Measurements from ENCODE around the gene BLACAT1. TPM values are rescaled to one million over a fixed set of nuclear protein-coding genes. Genes with fewer than 3 reads are reported as not detected.

The BLACAT1 gene
- total and polyA plus RNA-seq, 2 of the 13 experiments (the other 11 are each of a cell fraction or from before 2014, with no cell fraction given): 1.2 to 2.8 TPM

DNA sequence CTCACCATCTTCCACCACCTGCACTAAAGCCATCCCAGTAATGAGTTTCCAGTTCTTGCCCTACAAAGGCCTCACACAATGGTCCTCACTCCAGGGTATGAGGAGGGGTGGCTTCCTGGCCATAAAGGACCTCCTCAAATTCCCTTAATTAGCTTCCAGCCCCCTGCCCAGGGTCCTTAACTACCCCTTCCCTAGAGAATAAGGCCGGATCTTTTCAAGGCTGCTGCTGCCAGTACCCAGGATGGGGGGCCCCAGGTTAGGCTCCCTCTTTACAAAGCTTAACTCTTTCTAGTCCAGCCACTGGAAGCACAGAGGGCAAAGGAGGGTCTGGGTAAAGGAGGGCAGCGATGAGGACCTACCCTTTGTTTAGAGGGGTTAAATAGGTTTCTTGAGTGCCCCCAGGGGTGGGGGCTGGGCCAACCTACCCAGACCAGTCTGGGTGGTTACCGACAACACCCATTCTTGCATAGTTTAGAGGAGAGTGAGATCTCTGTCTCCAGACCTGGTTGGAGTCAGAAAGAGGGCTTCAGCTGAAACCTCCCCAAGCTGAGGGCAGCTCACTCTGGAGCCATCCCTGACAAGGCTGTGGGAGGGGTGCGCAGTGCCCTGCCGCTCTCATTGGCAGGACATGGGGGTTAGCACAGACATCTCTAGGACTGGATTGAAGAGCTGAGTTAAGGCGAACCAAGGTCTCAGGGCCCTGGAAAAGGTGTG is 7.1 kb downstream of the BLACAT1 start:
- ChIA-PET POLR2A (interaction anchor here (1.2 to 6.2 kb wide), 6 partner anchors 8 to 64 kb away, joined by 3 to 95 read pairs (median 6); no protein-coding TSS in a partner anchor), CTCF (ENCODE audit: low intra/inter-chr PET ratio, low total read pairs) (no interaction called here)
- H4K20me1 ChIP-seq (ENCODE audit: insufficient read depth, low read length): 0 out of 2 replicates have a peak, but pooled peaks cover 3% of the 10 kb centered on the region
- H3K79me2 ChIP-seq (ENCODE audit: insufficient read depth, low read length): peaks cover 24% of the 10 kb centered on the region
- H3K4me1 ChIP-seq (ENCODE audit: insufficient read depth, low read length): peaks cover 74% of the 10 kb centered on the region
- H3K4me2 ChIP-seq (ENCODE audit: low read depth, low read length): peak overlapping the region; percentile 95
- H2AFZ ChIP-seq (ENCODE audit: low read length): no peak overlapping the region
- intact Hi-C loops (cut with micrococcal nuclease; ENCODE audit: unreplicated experiment) (no loop called here), in situ Hi-C loops (cut with HindIII; ENCODE audit: extremely low pct_ligation_motif_present, low pct_unique_long_range_greater_than_20kb) (no loop called here)
- H3K9ac ChIP-seq (ENCODE audit: insufficient read depth, low read depth, low read length): peak overlapping the region; percentile 85
- H3K9me3 ChIP-seq (ENCODE audit: low read length): no peaks in the 10 kb centered on the region
- H3K27me3 ChIP-seq (ENCODE audit: control insufficient read depth in 1 of 2, insufficient read depth in 2 of 2, low read length in 2 of 2): peaks cover 0 to 12% of the 10 kb centered on the region in 2 experiments; a peak in 2 of 5 replicates
- peak; percentile 18 for ATAC-seq
- H3K4me3 ChIP-seq (replicated peaks in 1 of 3; ENCODE audit: insufficient read depth in 1 of 3, low read depth in 2 of 3, low read length in 3 of 3): peak overlapping the region; percentile 68 to 81 (median 71)
- no peak for DNase-seq (ENCODE audit: low spot score)
- BruUV-seq (replicated peaks): no TSS peak
- H3K27ac ChIP-seq (ENCODE audit: extremely low read length, insufficient read depth, low read length): peak overlapping the region; percentile 89
- no peaks in the 10 kb centered on the region; a peak in 1 of 5 replicates for H3K36me3 ChIP-seq (replicated peaks in 1 of 2; ENCODE audit: control insufficient read depth in 1 of 2, insufficient read depth in 2 of 2, low read length in 2 of 2)
- no peak for FAIRE-seq
- WGBS (ENCODE audit: low lambda C conversion rate): 12% methylated on average over 4 of the region's 6 CpGs
- 0 out of 2 replicates have a peak, but pooled peaks have one; percentile 16 for TF ChIP-seq SAP130 (CRISPR knock-in tag; IDR thresholded peaks at IDR 0.05; ENCODE audit: low read depth)
- TF ChIP-seq PATZ1 (CRISPR knock-in tag; IDR thresholded peaks at IDR 0.05): peak; percentile 66
- 0 out of 2 replicates have a peak, but pooled peaks have one; percentile 22 for TF ChIP-seq KDM2A (CRISPR knock-in tag; IDR thresholded peaks at IDR 0.05; ENCODE audit: borderline replicate concordance, low read depth)
- 0 out of 2 replicates have a peak, but pooled peaks have one; percentile 3 for TF ChIP-seq ZNF766 (CRISPR knock-in tag; IDR thresholded peaks at IDR 0.05; ENCODE audit: borderline replicate concordance)
- TF ChIP-seq STAT6 (CRISPR knock-in tag; IDR thresholded peaks at IDR 0.05; ENCODE audit: borderline replicate concordance): 0 out of 2 replicates have a peak, but pooled peaks have one; percentile 22
- peak; percentile 87 for TF ChIP-seq ZNF652 (CRISPR knock-in tag; IDR thresholded peaks at IDR 0.05; ENCODE audit: borderline replicate concordance, low read depth)
- no peak for TF ChIP-seq HOXD1 (CRISPR knock-in tag; IDR thresholded peaks at IDR 0.05)
- TF ChIP-seq NCOA5 (CRISPR knock-in tag; IDR thresholded peaks at IDR 0.05): no peak
- 0 out of 2 replicates have a peak, but pooled peaks have one; percentile 8 for TF ChIP-seq ZNF891 (CRISPR knock-in tag; IDR thresholded peaks at IDR 0.05)
- TF ChIP-seq MTERF4 (CRISPR knock-in tag; IDR thresholded peaks at IDR 0.05): 0 out of 2 replicates have a peak, but pooled peaks have one; percentile 32
- TF ChIP-seq ZNF296 (CRISPR knock-in tag; conservative IDR thresholded peaks at IDR 0.05): 0 out of 2 replicates have a peak, but pooled peaks have one; percentile 11
- peak; percentile 8; the same call in 1 of the 2 replicates for TF ChIP-seq ZNF746 (CRISPR knock-in tag; IDR thresholded peaks at IDR 0.05)
- no peak for TF ChIP-seq ATAD3A (CRISPR knock-in tag; IDR thresholded peaks at IDR 0.05)

All from HepG2 (cell line).